GM12878 (cell line): ENCODE measurements around the gene PPP2R3C.

Source experiments
- CBFB ChIP-seq: IDR thresholded peaks from 2 replicates; pipeline ENCODE4 v1.6.1; 2016; ENCODE audit warnings: antibody characterized with exemption, low read depth
- CHD2 ChIP-seq: IDR thresholded peaks from 2 replicates; pipeline ENCODE4 v1.6.1; 2011; ENCODE audit warnings: low read depth, low read length, improper control_type of control experiment, borderline replicate concordance
- CTCF ChIP-seq, 3 experiments: IDR thresholded peaks in 2 of 3; conservative IDR thresholded peaks in 1 of 3; 2 replicates each; pipeline ENCODE4 v1.5.1; 2011; ENCODE audit warnings: low read depth in 3 of 3, low read length in 3 of 3, mild to moderate bottlenecking in 3 of 3, control low read depth in 2 of 3, moderate library complexity in 2 of 3, inconsistent platforms in 1 of 3, mixed read lengths in 1 of 3; ENCODE audit not compliant: control insufficient read depth in 2 of 3, insufficient read depth in 1 of 3; ENCODE audit errors: extremely low read depth in 1 of 3
- EP300 ChIP-seq, 2 experiments: fragments of 150-350 bp in 1 of 2; IDR thresholded peaks; 2 replicates each; pipeline ENCODE4 v1.6.1; 2011 to 2012; ENCODE audit warnings: low read depth in 2 of 2, low read length in 2 of 2, borderline replicate concordance in 1 of 2, improper control_type of control experiment in 1 of 2, inconsistent platforms in 1 of 2; ENCODE audit not compliant: control insufficient read depth in 1 of 2
- EZH2 ChIP-seq: IDR thresholded peaks from 2 replicates; pipeline ENCODE4 v1.6.1; 2012; ENCODE audit warnings: low read depth, mild to moderate bottlenecking, control low read depth, inconsistent platforms, low read length, borderline replicate concordance; ENCODE audit not compliant: control insufficient read depth
- JUND ChIP-seq: IDR thresholded peaks from 2 replicates; pipeline ENCODE4 v1.6.1; 2012; ENCODE audit warnings: low read depth, mild to moderate bottlenecking, low read length, improper control_type of control experiment, moderate library complexity
- MLLT1 ChIP-seq: fragments of 450-650 bp; IDR thresholded peaks from 2 replicates; pipeline ENCODE4 v1.6.1; 2016; ENCODE audit warnings: mild to moderate bottlenecking
- NFYA ChIP-seq: IDR thresholded peaks from 2 replicates; pipeline ENCODE4 v1.6.1; 2011; ENCODE audit warnings: low read depth, mild to moderate bottlenecking, low read length, improper control_type of control experiment, borderline replicate concordance
- PKNOX1 ChIP-seq: fragments of 450-650 bp; IDR thresholded peaks from 2 replicates; pipeline ENCODE4 v1.6.1; 2016; ENCODE audit warnings: mild to moderate bottlenecking
- POLR2A ChIP-seq: IDR thresholded peaks from 2 replicates; pipeline ENCODE4 v1.6.1; 2011; ENCODE audit warnings: low read depth, mild to moderate bottlenecking, low read length
- RUNX3 ChIP-seq: IDR thresholded peaks from 2 replicates; pipeline ENCODE4 v1.6.1; 2012; ENCODE audit warnings: low read length, inconsistent platforms
- USF2 ChIP-seq: IDR thresholded peaks from 2 replicates; pipeline ENCODE4 v1.6.1; 2011; ENCODE audit warnings: low read depth, low read length, improper control_type of control experiment, borderline replicate concordance
- ZBED1 ChIP-seq: IDR thresholded peaks from 2 replicates; pipeline ENCODE4 v1.6.1; 2016; ENCODE audit warnings: borderline replicate concordance
- ZBTB40 ChIP-seq: fragments of 450-650 bp; IDR thresholded peaks from 2 replicates; pipeline ENCODE4 v1.6.1; 2016; ENCODE audit warnings: mild to moderate bottlenecking, moderate library complexity, borderline replicate concordance

- TF ChIP-seq PKNOX1 (no peak), EP300 (IDR thresholded peaks at IDR 0.05; ENCODE audit: borderline replicate concordance in 1 of 2, control insufficient read depth in 1 of 2, low read depth in 2 of 2, low read length in 2 of 2) (no peak), NFYA (no peak), EZH2 (no peak), ZBED1 (no peak), POLR2A (no peak), CTCF (IDR thresholded peaks at IDR 0.05 in 2 of 3, conservative IDR thresholded peaks at IDR 0.05 in 1 of 3; ENCODE audit: control insufficient read depth in 2 of 3, extremely low read depth in 1 of 3, insufficient read depth in 1 of 3, low read depth in 3 of 3, low read length in 3 of 3) (no peak), CBFB (no peak), RUNX3 (no peak), ZBTB40 (no peak), MLLT1 (no peak), USF2 (no peak), JUND (no peak), CHD2 (no peak)
Measured at GRCh38 chr14:35078082-35078481, 43.7 kb downstream of the PPP2R3C start.
